NOMO-1 treated with DMSO at 0.1 percent for 48 hours (cell line): Measurements from ENCODE around the gene DGKK.
A peak's percentile ranks its signal among the peaks of the same experiment; 100 is the strongest.
"Not testable (repeated sequence)": the region's sequence is repeated elsewhere in the genome, so short reads cannot be mapped to it uniquely, and the experiment has no call there.

Experiments used
- DNase-seq: peaks from one replicate; lab custom pipeline; 2025; ENCODE audit not compliant: unreplicated experiment; lab: John Stamatoyannopoulos, UW

Gene DGKK

DNA sequence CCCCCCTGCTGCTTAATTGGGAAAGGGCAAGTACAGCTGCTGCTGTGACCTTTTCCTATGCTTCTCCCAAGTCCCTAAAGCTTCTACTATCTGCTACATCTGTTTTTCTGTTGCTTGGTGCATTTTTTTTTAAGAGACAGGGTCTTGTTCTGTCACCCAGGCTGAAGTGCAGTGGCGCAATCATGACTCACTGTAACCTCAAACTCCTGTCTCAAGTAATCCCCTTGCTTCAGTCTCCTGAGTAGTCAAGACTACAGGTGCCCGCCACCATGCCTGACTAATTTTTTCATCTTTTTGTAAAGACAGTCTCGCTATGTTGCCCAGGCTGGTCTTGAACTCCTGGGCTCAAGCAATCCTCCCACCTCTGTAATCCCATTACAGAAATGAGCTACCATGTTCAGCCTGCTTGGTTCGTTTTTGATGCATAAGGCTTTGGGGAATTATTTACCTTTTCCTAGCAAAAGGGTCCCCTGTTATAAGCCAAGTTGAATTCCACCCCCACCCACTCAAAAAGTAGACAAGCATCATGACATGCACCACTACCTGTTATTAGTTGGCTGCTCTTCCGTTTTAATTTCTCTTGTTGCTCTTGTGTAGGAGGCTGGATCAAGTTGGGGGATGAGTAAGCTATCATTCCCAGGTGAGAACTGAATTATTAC lies 39.6 kb downstream of the DGKK start:
- DNase-seq: peak; percentile 79

DNA sequence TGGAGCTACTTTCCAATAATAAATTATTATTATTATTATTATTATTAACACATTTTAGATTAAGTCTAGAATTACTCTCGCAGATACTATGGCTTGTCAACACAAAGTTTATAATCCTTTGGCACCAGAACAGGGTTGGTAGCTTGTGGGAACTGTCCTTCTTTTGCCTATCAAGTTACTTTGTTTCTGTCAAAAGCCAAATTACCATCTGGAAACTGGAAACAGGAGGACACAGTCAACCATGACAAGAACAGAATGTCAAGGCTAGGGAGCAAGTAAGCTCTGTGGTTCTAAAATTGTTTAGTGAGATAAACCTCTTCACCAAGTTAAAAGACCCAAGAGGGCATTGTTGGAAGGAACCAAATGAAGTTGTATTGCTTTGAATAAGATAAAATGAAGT lies 42.5 kb downstream of the DGKK start:
- no peak for DNase-seq

DNA sequence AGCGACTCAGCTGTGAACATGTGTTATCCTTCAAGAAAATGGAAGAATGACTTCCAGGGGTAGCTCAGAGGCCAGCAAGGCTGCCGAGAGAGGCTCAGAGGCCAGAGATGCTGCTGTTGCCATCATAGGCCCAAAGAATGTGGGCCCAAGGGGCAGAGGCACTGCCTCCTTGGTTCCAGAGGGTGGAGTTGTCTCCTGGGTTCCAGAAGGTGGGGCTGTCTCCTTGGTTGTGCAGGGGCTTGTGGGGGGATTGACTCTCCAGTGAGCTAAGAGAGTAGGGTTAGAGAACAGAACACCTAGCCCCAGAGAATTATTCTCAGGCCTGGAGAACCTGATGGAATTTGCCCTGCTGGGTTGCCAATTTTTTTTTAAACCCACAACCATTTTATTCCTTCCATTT lies 62.6 kb downstream of the DGKK start:
- no peak for DNase-seq

DNA sequence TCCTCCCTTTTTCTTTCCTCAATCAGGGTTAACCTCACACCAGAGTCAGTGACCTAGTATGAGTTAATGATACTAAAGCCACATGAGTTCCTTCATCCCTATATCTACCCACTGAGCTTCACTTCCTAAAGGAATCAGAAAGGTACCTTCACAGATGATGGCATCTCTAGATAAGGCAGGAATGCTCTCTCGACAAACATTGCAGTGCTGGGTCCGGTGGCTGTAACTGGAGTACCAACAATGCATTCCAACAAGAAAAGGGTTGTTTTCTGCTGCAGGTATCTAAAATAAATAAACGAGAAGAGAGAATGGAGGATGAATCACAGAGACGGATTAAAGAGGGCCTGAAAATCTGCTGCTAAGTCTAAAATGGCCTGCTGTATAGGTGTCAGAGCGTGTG lies 66.7 kb downstream of the DGKK start:
- no peak for DNase-seq

DNA sequence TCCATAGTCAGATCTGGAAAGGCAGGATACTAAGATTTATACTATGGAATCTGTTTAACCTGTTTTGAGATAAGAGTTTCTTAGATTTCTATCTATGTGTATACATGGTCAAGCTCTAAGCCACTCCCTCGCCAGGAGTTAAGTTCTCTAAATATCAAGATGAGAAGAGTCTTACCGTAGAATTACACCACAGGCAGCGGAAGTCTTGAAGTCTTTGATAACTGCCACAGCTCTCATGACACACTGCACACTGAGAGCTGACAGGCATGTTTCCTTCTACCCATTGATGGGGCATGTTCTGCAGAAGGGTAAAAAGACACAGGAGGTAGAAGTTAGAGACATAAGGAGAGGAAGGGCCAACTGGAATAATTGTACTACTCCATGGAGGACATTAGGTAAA lies 67.7 kb downstream of the DGKK start:
- peak; percentile 44 for DNase-seq

DNA sequence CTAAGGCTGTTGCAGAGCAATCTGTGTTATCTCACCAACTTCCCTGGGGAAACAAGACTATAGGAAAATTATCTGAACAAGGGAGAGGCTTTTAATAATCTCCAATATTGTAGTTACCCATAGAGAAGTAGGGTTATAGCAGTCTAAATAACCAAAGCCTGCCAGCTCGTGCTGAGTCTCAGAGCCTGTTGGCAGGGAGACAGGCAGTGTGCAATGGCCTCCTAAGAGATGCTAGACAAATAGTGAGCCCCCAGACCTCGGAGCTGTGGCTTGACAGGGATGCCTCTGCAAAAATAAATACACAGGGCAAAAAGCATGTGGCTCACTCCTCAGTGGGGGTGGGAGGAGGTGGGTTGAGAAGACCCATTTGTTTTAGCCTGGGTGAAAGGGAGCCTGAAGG lies 76.7 kb downstream of the DGKK start:
- no peak for DNase-seq

DNA sequence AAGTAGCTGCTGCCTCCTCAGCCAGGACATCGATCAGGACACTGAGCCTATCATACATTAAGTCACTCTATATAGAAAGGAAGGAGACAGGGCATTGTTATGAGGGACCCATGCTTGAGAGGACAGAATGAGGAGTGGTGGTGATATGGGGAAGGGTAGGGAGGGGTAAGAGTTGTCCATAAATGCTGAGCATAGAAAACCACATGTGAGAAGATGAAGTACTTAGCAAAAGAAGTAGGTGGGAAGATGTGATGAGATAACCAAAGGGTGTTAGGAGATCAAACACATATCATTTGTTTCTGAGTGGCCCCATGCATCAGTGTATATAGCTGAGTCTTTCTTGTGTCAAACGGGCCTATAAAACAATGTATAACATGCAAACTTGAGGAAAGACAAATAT lies 84.1 kb downstream of the DGKK start:
- DNase-seq: no peak

DNA sequence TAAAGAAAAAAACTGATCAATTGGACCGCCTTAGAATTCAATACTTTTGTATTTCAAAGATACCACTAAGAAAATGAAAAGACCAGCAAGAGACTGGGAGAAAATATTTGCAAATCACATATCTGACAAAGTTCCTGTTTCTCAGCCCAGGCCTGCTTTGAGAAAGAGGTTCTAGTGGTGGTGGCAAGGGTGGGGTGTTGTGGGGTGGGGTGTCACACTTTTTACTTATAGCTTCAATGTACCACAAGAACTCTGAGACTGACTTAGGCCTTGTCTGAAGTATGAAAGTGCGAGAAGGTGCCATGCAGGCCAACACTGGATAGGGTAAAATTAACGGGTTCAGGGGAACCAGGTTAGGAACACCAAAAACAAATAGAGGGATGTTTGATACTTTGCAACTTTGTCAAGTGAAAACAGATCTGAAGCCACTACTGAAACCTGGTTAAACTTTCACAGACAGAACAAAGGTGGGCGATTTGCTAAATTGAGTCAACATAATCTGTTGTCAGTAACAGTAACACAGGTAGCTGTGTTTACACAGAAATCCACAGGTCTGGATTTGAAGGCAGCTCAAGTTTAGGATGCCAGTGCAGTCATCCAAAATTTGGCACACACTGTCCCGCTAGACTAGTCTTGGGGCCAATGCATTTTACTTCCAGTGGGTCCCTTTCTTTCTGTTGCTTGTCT lies 88.8 kb downstream of the DGKK start:
- no peak for DNase-seq

DNA sequence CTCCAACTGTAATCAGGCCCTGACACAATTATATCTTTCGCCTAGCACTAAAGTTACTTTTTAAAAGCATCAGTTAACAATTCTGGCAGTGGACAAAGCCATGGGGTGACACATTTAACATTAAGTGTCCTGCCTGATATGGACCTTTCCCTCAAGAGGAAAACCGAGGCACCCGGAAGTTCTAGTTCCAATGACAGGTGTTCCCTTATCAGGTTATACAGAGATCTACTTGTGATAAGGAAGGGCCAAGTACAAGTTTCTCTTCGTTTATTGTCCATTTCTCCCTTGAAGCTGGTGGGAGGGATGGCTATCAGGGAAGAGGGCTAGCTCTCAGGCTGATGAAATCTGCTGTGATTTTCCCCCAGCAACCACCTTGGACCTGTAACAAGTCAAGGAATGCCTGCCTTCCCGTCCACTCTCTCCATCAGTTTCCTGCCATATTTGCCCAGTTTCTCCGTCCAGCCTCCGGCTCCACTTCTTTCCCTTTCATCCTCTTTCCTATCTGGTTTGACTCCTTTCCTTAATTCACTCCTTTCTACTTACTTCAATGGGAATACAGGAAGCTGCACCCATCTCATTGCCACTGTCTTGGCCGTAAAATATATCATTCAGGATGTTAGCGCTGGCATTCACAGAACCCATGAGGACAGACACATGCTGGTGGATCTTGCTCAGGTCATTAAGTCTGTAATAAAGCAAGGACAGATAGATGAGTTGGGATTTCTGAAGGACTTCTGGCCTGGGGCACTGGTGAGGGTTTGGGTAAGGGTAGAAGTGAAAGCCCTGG lies 95.0 kb downstream of the DGKK start:
- no peak for DNase-seq

DNA sequence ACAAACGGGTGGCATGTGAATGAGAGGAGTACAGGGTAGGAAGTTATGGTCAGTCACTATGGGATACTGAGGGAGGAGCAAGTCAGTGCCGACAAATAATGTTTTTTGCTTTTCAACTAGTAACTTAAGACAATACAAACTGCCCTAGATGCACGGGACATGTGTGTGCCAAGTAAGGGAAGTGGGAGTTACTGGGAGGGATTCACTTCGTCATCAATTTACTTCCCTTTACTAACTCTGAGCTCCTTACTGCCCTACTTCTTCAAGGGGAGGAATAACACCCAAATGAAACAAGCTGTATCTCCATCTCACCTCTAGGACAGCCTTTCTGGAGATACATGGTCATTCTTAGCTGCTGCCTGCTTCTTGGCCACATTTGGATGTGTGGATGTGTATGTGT lies 97.7 kb downstream of the DGKK start:
- DNase-seq: peak; percentile 60

DNA sequence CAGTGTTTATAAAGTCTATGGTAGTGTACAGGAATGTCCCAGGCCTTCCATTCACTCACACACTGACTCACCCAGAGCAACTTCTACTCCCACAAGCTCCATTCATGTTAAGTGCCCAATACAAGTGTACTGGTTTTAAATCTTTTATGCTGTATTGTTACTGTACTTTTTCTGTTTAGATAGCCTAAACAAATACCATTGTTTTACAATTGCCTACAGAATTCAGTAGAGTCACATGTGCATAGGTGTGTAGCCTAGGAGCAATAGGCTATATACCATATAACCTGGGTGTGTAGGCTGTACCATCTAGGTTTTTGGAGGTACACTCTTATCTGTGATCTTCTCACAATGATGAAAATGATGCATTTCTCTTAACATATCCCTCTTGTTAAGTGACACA lies 126.7 kb downstream of the DGKK start:
- DNase-seq: no peak

DNA sequence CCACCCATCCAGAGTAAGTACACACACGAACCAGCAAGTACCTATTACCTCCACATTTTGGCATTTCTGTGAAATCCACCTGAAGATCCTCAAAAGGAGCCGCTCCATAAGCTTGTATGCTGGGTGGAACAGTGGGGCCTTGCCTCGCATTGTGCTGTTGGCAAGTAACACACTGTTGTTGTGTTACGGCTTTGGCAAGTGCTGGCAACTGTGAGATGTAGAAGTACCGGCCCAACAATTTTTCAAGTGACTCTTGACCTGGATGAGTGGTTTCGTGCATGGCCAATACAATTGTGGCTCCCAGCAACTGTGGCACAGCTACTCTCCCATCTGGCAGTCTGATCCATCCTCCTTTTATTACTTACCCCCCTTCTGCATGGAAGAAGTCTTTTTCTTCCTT lies 137.3 kb downstream of the DGKK start:
- DNase-seq: no peak

DNA sequence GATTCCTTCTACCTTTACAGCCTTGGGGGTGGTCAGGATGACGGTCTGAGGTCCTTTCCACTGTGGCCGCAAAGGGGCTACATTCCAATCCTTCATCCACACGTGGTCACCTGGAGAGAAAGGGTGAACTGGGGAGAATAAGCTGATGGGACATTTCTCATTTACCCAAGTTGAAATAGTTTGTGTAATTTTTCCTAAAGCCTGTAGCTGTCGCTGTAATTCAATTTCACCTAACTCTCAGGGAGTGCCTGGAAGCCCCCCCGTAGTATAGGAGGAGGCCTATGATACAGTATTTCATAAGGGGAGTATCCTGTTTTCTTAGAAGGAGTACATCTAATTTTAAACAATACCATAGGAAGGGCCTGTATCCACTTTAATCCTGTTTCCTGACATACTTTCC lies 138.0 kb downstream of the DGKK start:
- DNase-seq: not testable (repeated sequence)

DNA sequence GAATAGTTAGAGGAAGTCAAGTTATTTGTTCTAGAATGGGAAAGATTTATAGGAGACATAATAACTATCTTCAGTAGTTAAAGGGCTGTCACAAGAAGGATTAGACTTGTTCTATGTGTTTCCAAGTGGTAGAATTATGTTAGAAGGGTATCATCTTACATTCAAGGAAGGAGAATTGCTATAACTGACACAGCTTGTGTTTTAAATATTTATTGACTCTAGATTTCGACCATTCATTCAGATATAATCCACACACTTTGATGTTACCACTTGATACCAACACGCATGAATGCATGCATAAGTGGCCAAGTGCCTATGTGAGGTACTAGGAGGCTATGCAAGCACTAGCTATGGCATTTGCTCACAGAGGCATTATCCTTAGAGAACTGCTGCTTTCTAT lies 143.4 kb downstream of the DGKK start:
- no peak for DNase-seq
